ENCODE results near the gene MCHR2. TPM values are rescaled to one million over a fixed set of nuclear protein-coding genes. Genes with fewer than 3 reads are reported as not detected.

MCHR2 gene
- total RNA-seq, 4 donors from 2014 or later, result not detected

GRCh38 chr6:99887066-99887465 lies 107.0 kb downstream of the MCHR2 start:
- TF ChIP-seq POLR2A (IDR thresholded peaks at IDR 0.05), result no peak
- no peak for DNase-seq
- H3K4me3 ChIP-seq (replicated peaks in 1 of 3), result no peak overlapping the region
- H3K27ac ChIP-seq, result no peak overlapping the region
- no peaks in the 10 kb centered on the region for H3K36me3 ChIP-seq
- intact Hi-C loops (cut with DNase I), result no loop called here
- no peaks in the 10 kb centered on the region for H3K4me1 ChIP-seq
- no peaks in the 10 kb centered on the region for H3K27me3 ChIP-seq
- no peaks in the 10 kb centered on the region for H3K9me3 ChIP-seq

GRCh38 chr6:99885051-99885450 lies 109.0 kb downstream of the MCHR2 start:
- DNase-seq, result no peak
- Histone ChIP-seq H3K9me3 (no peaks in the 10 kb centered on the region), H3K27ac (no peak overlapping the region), H3K27me3 (no peaks in the 10 kb centered on the region), H3K36me3 (no peaks in the 10 kb centered on the region), H3K4me1 (no peaks in the 10 kb centered on the region), H3K4me3 (replicated peaks in 1 of 3) (no peak overlapping the region)
- no peak for TF ChIP-seq POLR2A (IDR thresholded peaks at IDR 0.05)
- no peak for TF ChIP-seq CTCF (IDR thresholded peaks at IDR 0.05)
- intact Hi-C loops (cut with DNase I), result no loop called here
- 88 to 89% methylated on average over 3 of the region's 3 CpGs for WGBS, 2 donors

- TF ChIP-seq POLR2A (IDR thresholded peaks at IDR 0.05) (no peak), CTCF (IDR thresholded peaks at IDR 0.05) (no peak)
- no peaks in the 10 kb centered on the region for H3K27me3 ChIP-seq
- H3K36me3 ChIP-seq, result no peaks in the 10 kb centered on the region
- H3K4me3 ChIP-seq (replicated peaks in 1 of 3), result no peak overlapping the region
- H3K9me3 ChIP-seq, result no peaks in the 10 kb centered on the region
- intact Hi-C loops (cut with DNase I), result no loop called here
- H3K4me1 ChIP-seq, result no peaks in the 10 kb centered on the region
- no peak for DNase-seq
- WGBS, 2 donors, result 84 to 85% methylated on average over 4 of the region's 4 CpGs
- H3K27ac ChIP-seq, result no peak overlapping the region
These were observed 111.8 kb downstream of the MCHR2 start for GRCh38 chr6:99882128-99882702.

GRCh38 chr6:99879431-99879830 lies 114.6 kb downstream of the MCHR2 start:
- Histone ChIP-seq H3K27me3 (no peaks in the 10 kb centered on the region), H3K9me3 (no peaks in the 10 kb centered on the region), H3K36me3 (no peaks in the 10 kb centered on the region), H3K4me3 (replicated peaks in 1 of 3) (no peak overlapping the region), H3K4me1 (no peaks in the 10 kb centered on the region), H3K27ac (no peak overlapping the region)
- TF ChIP-seq POLR2A (IDR thresholded peaks at IDR 0.05), result no peak
- TF ChIP-seq CTCF (IDR thresholded peaks at IDR 0.05), result no peak
- intact Hi-C loops (cut with DNase I), result no loop called here
- no peak for DNase-seq
- WGBS, 2 donors, result 59 to 84% methylated on average over 3 of the region's 3 CpGs

- Histone ChIP-seq H3K4me1 (no peaks in the 10 kb centered on the region), H3K9me3 (no peaks in the 10 kb centered on the region), H3K36me3 (no peaks in the 10 kb centered on the region), H3K4me3 (replicated peaks in 1 of 3) (no peak overlapping the region), H3K27me3 (no peaks in the 10 kb centered on the region), H3K27ac (no peak overlapping the region)
- WGBS, 2 donors, result 67 to 81% methylated on average over 4 of the region's 4 CpGs
- DNase-seq, result no peak
- intact Hi-C loops (cut with DNase I), result no loop called here
- TF ChIP-seq POLR2A (IDR thresholded peaks at IDR 0.05) (no peak), CTCF (IDR thresholded peaks at IDR 0.05) (no peak)
These were observed 119.0 kb downstream of the MCHR2 start for GRCh38 chr6:99875068-99875467.

GRCh38 chr6:99873084-99873483 lies 120.9 kb downstream of the MCHR2 start:
- H3K4me3 ChIP-seq (replicated peaks in 1 of 3), result no peak overlapping the region
- intact Hi-C loops (cut with DNase I), result no loop called here
- no peaks in the 10 kb centered on the region for H3K4me1 ChIP-seq
- no peaks in the 10 kb centered on the region for H3K36me3 ChIP-seq
- no peak for TF ChIP-seq CTCF (IDR thresholded peaks at IDR 0.05)
- no peak for TF ChIP-seq POLR2A (IDR thresholded peaks at IDR 0.05)
- WGBS, 2 donors, result 67 to 68% methylated on average over 2 of the region's 2 CpGs
- no peaks in the 10 kb centered on the region for H3K27me3 ChIP-seq
- no peak for DNase-seq
- H3K27ac ChIP-seq, result no peak overlapping the region
- H3K9me3 ChIP-seq, result no peaks in the 10 kb centered on the region

Measured in thyroid gland (tissue), 4 donors.